Hepatocyte (in vitro differentiated cells): Measurements from ENCODE around the gene ARL2BP. TPM values are rescaled to one million over a fixed set of nuclear protein-coding genes. Genes with fewer than 3 reads are reported as not detected.

Experiments
- DNase-seq: peaks from one replicate; pipeline ENCODE4 v3.0.0-alpha.2; 2016; ENCODE audit warnings: low spot score
- H2AFZ ChIP-seq: fragments of 200-600 bp; sonication (generic); 2 replicates; pipeline ENCODE4 v1.6.0; 2016; ENCODE audit warnings: antibody characterized with exemption, mild to moderate bottlenecking
- H3K27ac ChIP-seq: fragments of 200-600 bp; sonication (generic); 2 replicates; pipeline ENCODE4 v1.5.1; 2016; ENCODE audit warnings: mild to moderate bottlenecking
- H3K27me3 ChIP-seq: fragments of 200-600 bp; sonication (generic); 2 replicates; pipeline ENCODE4 v1.6.1; 2016
- H3K36me3 ChIP-seq: fragments of 200-600 bp; sonication (generic); replicated peaks from 2 replicates; pipeline ENCODE4 v1.5.1; 2016; ENCODE audit warnings: low read depth; ENCODE audit not compliant: insufficient read depth
- H3K4me1 ChIP-seq: fragments of 200-600 bp; sonication (generic); 2 replicates; pipeline ENCODE4 v1.5.1; 2016; ENCODE audit warnings: mild to moderate bottlenecking, moderate library complexity; ENCODE audit not compliant: insufficient read depth
- H3K4me2 ChIP-seq: fragments of 200-600 bp; sonication (generic); 2 replicates; pipeline ENCODE4 v1.6.0; 2016
- H3K4me3 ChIP-seq: fragments of 200-600 bp; sonication (generic); 2 replicates; pipeline ENCODE4 v1.5.1; 2016; ENCODE audit warnings: mild to moderate bottlenecking
- H3K79me2 ChIP-seq: fragments of 200-600 bp; sonication (generic); 2 replicates; pipeline ENCODE4 v1.6.0; 2017; ENCODE audit warnings: mild to moderate bottlenecking
- H3K9me2 ChIP-seq: fragments of 200-600 bp; sonication (generic); replicated peaks from 2 replicates; pipeline ENCODE4 v1.6.0; 2017; ENCODE audit warnings: mild to moderate bottlenecking; ENCODE audit not compliant: insufficient read depth
- H3K9me3 ChIP-seq: fragments of 200-600 bp; sonication (generic); 2 replicates; pipeline ENCODE4 v1.5.1; 2016; ENCODE audit warnings: low read depth, mild to moderate bottlenecking
- H4K20me1 ChIP-seq: fragments of 200-600 bp; sonication (generic); 2 replicates; pipeline ENCODE4 v1.6.0; 2016; ENCODE audit warnings: mild to moderate bottlenecking; ENCODE audit not compliant: insufficient read depth, poor library complexity, severe bottlenecking
- CTCF ChIP-seq: fragments of 200-600 bp; sonication (generic); IDR thresholded peaks from 2 replicates; pipeline ENCODE4 v1.5.1; 2016; ENCODE audit warnings: antibody characterized with exemption, mild to moderate bottlenecking; ENCODE audit not compliant: poor library complexity
- EZH2 ChIP-seq: fragments of 200-600 bp; sonication (generic); IDR thresholded peaks from 2 replicates; pipeline ENCODE4 v1.6.1; 2016; ENCODE audit warnings: antibody characterized with exemption, mild to moderate bottlenecking, borderline replicate concordance
- EZH2phosphoT487 ChIP-seq: fragments of 200-600 bp; sonication (generic); IDR thresholded peaks from one replicate; pipeline ENCODE4 v1.6.1; 2018; ENCODE audit warnings: antibody characterized with exemption, mild to moderate bottlenecking, low read depth, moderate library complexity; ENCODE audit not compliant: unreplicated experiment, severe bottlenecking
- WGBS: methylation state at CpG from one replicate; pipeline ENCODE4 v1.1.6; 2016; ENCODE audit warnings: low lambda C conversion rate; ENCODE audit errors: missing lambda C conversion rate; 5-methylcytosine and 5-hydroxymethylcytosine counted together
- polyA plus RNA-seq: library from polyadenylated mRNA; unstranded; fragments of >200 nt; fragmentation: Nextera tagmentation; extraction: Ambion mirVana; gene quantifications from 2 replicates; pipeline ENCODE4 v1.2.1, GENCODE V29; 2016
- total RNA-seq: library from RNA; depleted of rRNA; stranded (reverse); fragments of >200 nt; gene quantifications from 2 replicates; pipeline ENCODE4 v1.2.3, GENCODE V29; 2014

The ARL2BP gene
- total and polyA plus RNA-seq, 2 experiments from 2014 or later = 102 to 105 TPM

- no peaks in the 10 kb centered on the region for H3K9me2 ChIP-seq
- TF ChIP-seq EZH2phosphoT487 (no peak), CTCF (no peak), EZH2 (no peak)
- H4K20me1 ChIP-seq = no peaks in the 10 kb centered on the region
- no peak overlapping the region for H3K4me2 ChIP-seq
- H3K4me3 ChIP-seq = no peak overlapping the region
- no peaks in the 10 kb centered on the region for H3K27me3 ChIP-seq
- 74% methylated on average over 1 of the region's 1 CpG for WGBS
- H3K9me3 ChIP-seq = no peaks in the 10 kb centered on the region
- no peak for DNase-seq
- no peak overlapping the region for H2AFZ ChIP-seq
- peaks cover 28% of the 10 kb centered on the region for H3K4me1 ChIP-seq
- peaks cover 66% of the 10 kb centered on the region for H3K79me2 ChIP-seq
- H3K27ac ChIP-seq = peak overlapping the region; percentile 3
- H3K36me3 ChIP-seq = no peaks in the 10 kb centered on the region
Measured at GRCh38 chr16:57277586-57277985, 32.5 kb downstream of the ARL2BP start.

- Histone ChIP-seq H3K9me2 (no peaks in the 10 kb centered on the region), H3K36me3 (no peaks in the 10 kb centered on the region), H3K4me2 (no peak overlapping the region), H3K79me2 (peaks cover 66% of the 10 kb centered on the region), H3K4me3 (no peak overlapping the region), H2AFZ (no peak overlapping the region), H3K27ac (no peak overlapping the region), H3K27me3 (no peaks in the 10 kb centered on the region), H3K4me1 (peaks cover 24% of the 10 kb centered on the region), H4K20me1 (no peaks in the 10 kb centered on the region), H3K9me3 (no peaks in the 10 kb centered on the region)
- WGBS = 85% methylated on average over 4 of the region's 4 CpGs
- TF ChIP-seq EZH2 (no peak), CTCF (no peak), EZH2phosphoT487 (no peak)
- no peak for DNase-seq
Measured at GRCh38 chr16:57278494-57278893, 33.4 kb downstream of the ARL2BP start.

GRCh38 chr16:57279780-57280638 lies 35.0 kb downstream of the ARL2BP start:
- no peak for DNase-seq
- Histone ChIP-seq H3K27ac (peak overlapping the region; percentile 5), H3K27me3 (peaks cover 3% of the 10 kb centered on the region), H3K9me3 (no peaks in the 10 kb centered on the region), H4K20me1 (no peaks in the 10 kb centered on the region), H3K36me3 (no peaks in the 10 kb centered on the region), H3K4me1 (peaks cover 17% of the 10 kb centered on the region), H3K4me2 (peak overlapping the region; percentile 27), H2AFZ (no peak overlapping the region), H3K9me2 (no peaks in the 10 kb centered on the region), H3K79me2 (peaks cover 58% of the 10 kb centered on the region), H3K4me3 (no peak overlapping the region)
- 62% methylated on average over 7 of the region's 7 CpGs for WGBS
- TF ChIP-seq EZH2 (no peak), CTCF (no peak), EZH2phosphoT487 (no peak)
